Measurements from ENCODE around the gene ME1.
"Not testable (repeated sequence)": the region's sequence is repeated elsewhere in the genome, so short reads cannot be mapped to it uniquely, and the experiment has no call there.

GRCh38 chr6:83450015-83450414 is 19.2 kb upstream of the ME1 start:
- not testable (repeated sequence) for TF ChIP-seq CTCF, POLR2A (IDR thresholded peaks at IDR 0.05)

All from breast epithelium (tissue), 3 donors.